Spleen (tissue), 3 donors: ENCODE results near the gene TNFRSF17.

Experiments
- POLR2A ChIP-seq, 3 donors: fragments of 450-650 bp; IDR thresholded peaks; one replicate each; pipeline ENCODE4 v1.5.1; 2017; ENCODE audit warnings: antibody characterized with exemption in 3 of 3, mild to moderate bottlenecking in 1 of 3
- POLR2AphosphoS5 ChIP-seq, 3 donors: sonication (generic); formaldehyde crosslinking; IDR thresholded peaks; one replicate each; pipeline ENCODE4 v1.5.1; 2017; ENCODE audit warnings: antibody characterized with exemption in 3 of 3

- TF ChIP-seq POLR2A (IDR thresholded peaks at IDR 0.05) (no peak), POLR2AphosphoS5 (IDR thresholded peaks at IDR 0.05) (no peak)
Observed at GRCh38 chr16:11967195-11967911, 2.3 kb downstream of the TNFRSF17 start.
